CD4-positive, alpha-beta T cell (primary cell): Measurements from ENCODE around the gene SHTN1. TPM values are rescaled to one million over a fixed set of nuclear protein-coding genes. Genes with fewer than 3 reads are reported as not detected.

ENCODE experiments used
- ATAC-seq: fragments of 200-7000 bp; cut with Tn5 transposase; one replicate; pipeline ENCODE4 v1.10.0; 2022; ENCODE audit warnings: mild to moderate bottlenecking; ENCODE audit not compliant: poor library complexity
- CTCF ChIA-PET: fragments of 350-600 bp; sonication (Branson Sonifier 250); formaldehyde crosslinking; loops from one replicate; lab custom pipeline; 2021; ENCODE audit warnings: antibody characterized with exemption, inconsistent platforms; lab: Charles Lee
- POLR2A ChIA-PET: fragments of 350-600 bp; sonication (Branson Sonifier 250); formaldehyde crosslinking; loops from one replicate; lab custom pipeline; 2021; ENCODE audit warnings: antibody characterized with exemption, inconsistent platforms; lab: Charles Lee
- DNase-seq, 14 experiments: peaks; one replicate each; pipeline ENCODE4 v3.0.0-alpha.2; 2013 to 2020; ENCODE audit warnings: mixed read lengths in 2 of 14
- H3K27ac ChIP-seq, 2 donors: one replicate each; pipeline versions ENCODE4 v1.5.1 to v1.7.0; 2013; ENCODE audit warnings: low read length in 2 of 2, low read depth in 1 of 2, mild to moderate bottlenecking in 1 of 2
- H3K27me3 ChIP-seq, 2 experiments: 1 replicate in 1 of 2; 2 replicates in 1 of 2; pipeline versions ENCODE4 v1.6.1 to v1.7.0; 2013; ENCODE audit warnings: low read length in 2 of 2, control low read depth in 1 of 2, mild to moderate bottlenecking in 1 of 2, moderate library complexity in 1 of 2; ENCODE audit not compliant: insufficient read depth in 2 of 2, control insufficient read depth in 1 of 2
- H3K36me3 ChIP-seq: one replicate; pipeline ENCODE4 v1.6.1; 2013; ENCODE audit warnings: low read length, control low read depth; ENCODE audit not compliant: insufficient read depth
- H3K4me1 ChIP-seq: one replicate; pipeline ENCODE4 v1.6.1; 2013; ENCODE audit warnings: low read length, control low read depth; ENCODE audit not compliant: insufficient read depth
- H3K4me3 ChIP-seq: one replicate; pipeline ENCODE4 v1.5.1; 2013; ENCODE audit warnings: mild to moderate bottlenecking, low read length, moderate library complexity
- H3K9me3 ChIP-seq, 2 experiments: 1 replicate in 1 of 2; 2 replicates in 1 of 2; pipeline versions ENCODE4 v1.6.1 to v1.7.0; 2013; ENCODE audit warnings: low read length in 2 of 2, mild to moderate bottlenecking in 2 of 2, control low read depth in 1 of 2, moderate library complexity in 1 of 2; ENCODE audit not compliant: control insufficient read depth in 1 of 2, insufficient read depth in 1 of 2
- H3K27ac Mint-ChIP-seq: one replicate; pipeline ENCODE4 v1.8.0; 2020; ENCODE audit warnings: mixed read lengths
- H3K27me3 Mint-ChIP-seq: one replicate; pipeline ENCODE4 v1.8.0; 2021; ENCODE audit warnings: mixed read lengths
- H3K36me3 Mint-ChIP-seq: one replicate; pipeline ENCODE4 v1.8.0; 2021; ENCODE audit warnings: low read depth, mixed read lengths
- H3K4me1 Mint-ChIP-seq: one replicate; pipeline ENCODE4 v1.8.0; 2021; ENCODE audit warnings: low read depth, mixed read lengths
- H3K4me3 Mint-ChIP-seq: one replicate; pipeline ENCODE4 v1.8.0; 2020; ENCODE audit warnings: mild to moderate bottlenecking, mixed read lengths
- H3K9me3 Mint-ChIP-seq: one replicate; pipeline ENCODE4 v1.8.0; 2020; ENCODE audit warnings: mixed read lengths
- intact Hi-C, 2 experiments: fragments of 100-400 bp; cut with DNase I in 1 of 2; cut with micrococcal nuclease in 1 of 2; formaldehyde crosslinking; loops; one replicate each; pipeline versions ENCODE4 v1.15.1 to v1.9.0; 2023 to 2025; cut with DNase I, micrococcal nuclease
- total RNA-seq, 174 experiments: library from RNA in 2 of 174; stranded (reverse) in 2 of 174; gene quantifications; one replicate each; pipeline ENCODE4 v1.2.3 and lab custom pipeline; 2021 to 2026
- TF ChIP-seq, protein P1 (sequence below): fragments of 200-600 bp; IDR thresholded peaks from one replicate; pipeline ENCODE4 v1.8.0; 2022; ENCODE audit warnings: antibody characterized with exemption, mild to moderate bottlenecking

Gene SHTN1
- total RNA-seq, 2 experiments from 2014 or later: 0.75 to 0.85 TPM

DNA sequence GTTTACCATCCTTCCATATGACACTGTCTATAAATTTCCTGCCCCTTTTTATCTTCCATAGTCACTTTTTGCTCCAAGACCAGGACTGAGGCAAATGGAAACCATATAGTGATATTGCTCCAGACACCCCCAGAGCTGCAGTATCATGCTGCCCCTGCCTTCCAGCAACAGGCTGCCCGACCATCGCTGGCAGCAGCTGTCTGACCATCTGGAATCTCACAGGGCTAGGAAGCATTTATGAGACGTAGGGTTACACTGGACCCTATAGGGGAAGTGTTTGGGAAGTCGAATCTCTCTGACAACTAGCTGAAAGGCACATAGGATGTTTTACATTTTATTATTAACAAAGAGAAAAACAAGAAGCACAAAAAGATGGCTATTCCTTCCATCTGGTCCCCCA is 136.3 kb downstream of the SHTN1 start:
- no peak overlapping the region for H3K27ac ChIP-seq
- H3K4me3 ChIP-seq: no peak overlapping the region
- CTCF ChIA-PET: no interaction called here
- peaks cover 15% of the 10 kb centered on the region for H3K27me3 Mint-ChIP-seq
- intact Hi-C loops: no loop called here
- H3K27ac Mint-ChIP-seq: no peak overlapping the region
- DNase-seq (no peak), ATAC-seq (no peak)
- no peaks in the 10 kb centered on the region for H3K36me3 ChIP-seq
- H3K36me3 Mint-ChIP-seq: no peaks in the 10 kb centered on the region
- no peaks in the 10 kb centered on the region for H3K9me3 Mint-ChIP-seq
- no peaks in the 10 kb centered on the region for H3K27me3 ChIP-seq
- POLR2A ChIA-PET: no interaction called here
- H3K9me3 ChIP-seq: no peaks in the 10 kb centered on the region
- TF ChIP-seq, protein P1, sequence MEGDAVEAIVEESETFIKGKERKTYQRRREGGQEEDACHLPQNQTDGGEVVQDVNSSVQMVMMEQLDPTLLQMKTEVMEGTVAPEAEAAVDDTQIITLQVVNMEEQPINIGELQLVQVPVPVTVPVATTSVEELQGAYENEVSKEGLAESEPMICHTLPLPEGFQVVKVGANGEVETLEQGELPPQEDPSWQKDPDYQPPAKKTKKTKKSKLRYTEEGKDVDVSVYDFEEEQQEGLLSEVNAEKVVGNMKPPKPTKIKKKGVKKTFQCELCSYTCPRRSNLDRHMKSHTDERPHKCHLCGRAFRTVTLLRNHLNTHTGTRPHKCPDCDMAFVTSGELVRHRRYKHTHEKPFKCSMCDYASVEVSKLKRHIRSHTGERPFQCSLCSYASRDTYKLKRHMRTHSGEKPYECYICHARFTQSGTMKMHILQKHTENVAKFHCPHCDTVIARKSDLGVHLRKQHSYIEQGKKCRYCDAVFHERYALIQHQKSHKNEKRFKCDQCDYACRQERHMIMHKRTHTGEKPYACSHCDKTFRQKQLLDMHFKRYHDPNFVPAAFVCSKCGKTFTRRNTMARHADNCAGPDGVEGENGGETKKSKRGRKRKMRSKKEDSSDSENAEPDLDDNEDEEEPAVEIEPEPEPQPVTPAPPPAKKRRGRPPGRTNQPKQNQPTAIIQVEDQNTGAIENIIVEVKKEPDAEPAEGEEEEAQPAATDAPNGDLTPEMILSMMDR: no peak
- no peak overlapping the region for H3K4me3 Mint-ChIP-seq
- H3K4me1 Mint-ChIP-seq: no peaks in the 10 kb centered on the region
- H3K4me1 ChIP-seq: no peaks in the 10 kb centered on the region

DNA sequence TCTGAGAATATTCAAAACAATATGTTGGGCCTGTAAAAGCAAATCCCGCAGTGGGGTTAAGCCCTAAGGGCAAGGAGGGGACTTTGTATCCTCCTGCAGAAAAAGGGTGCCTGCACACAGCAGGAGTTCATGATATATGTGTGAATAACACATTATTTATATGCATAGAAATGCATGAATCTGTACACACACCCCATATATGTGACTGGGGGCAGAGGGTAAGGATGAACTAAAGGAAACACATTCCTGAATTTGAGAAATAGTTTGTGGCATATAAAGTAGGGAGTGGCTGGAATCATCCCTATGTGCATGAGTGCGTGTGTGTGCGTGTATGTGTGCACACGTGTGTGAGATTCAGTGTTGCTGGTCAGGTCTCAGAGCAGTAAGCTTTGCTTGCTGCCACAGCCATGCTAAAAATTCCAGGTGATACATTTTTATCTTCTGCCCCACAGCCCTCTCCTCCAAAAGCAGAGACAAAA is 136.8 kb downstream of the SHTN1 start:
- H3K9me3 Mint-ChIP-seq: no peaks in the 10 kb centered on the region
- ATAC-seq (no peak), DNase-seq (no peak)
- H3K4me3 ChIP-seq: no peak overlapping the region
- no peaks in the 10 kb centered on the region for H3K4me1 ChIP-seq
- no peaks in the 10 kb centered on the region for H3K27me3 ChIP-seq
- H3K27me3 Mint-ChIP-seq: peaks cover 15% of the 10 kb centered on the region
- H3K27ac Mint-ChIP-seq: no peak overlapping the region
- POLR2A ChIA-PET: no interaction called here
- H3K9me3 ChIP-seq: no peaks in the 10 kb centered on the region
- H3K4me3 Mint-ChIP-seq: no peak overlapping the region
- no peaks in the 10 kb centered on the region for H3K36me3 ChIP-seq
- no peaks in the 10 kb centered on the region for H3K36me3 Mint-ChIP-seq
- intact Hi-C loops: no loop called here
- CTCF ChIA-PET: no interaction called here
- TF ChIP-seq, protein P1: no peak
- no peaks in the 10 kb centered on the region for H3K4me1 Mint-ChIP-seq
- H3K27ac ChIP-seq: no peak overlapping the region

DNA sequence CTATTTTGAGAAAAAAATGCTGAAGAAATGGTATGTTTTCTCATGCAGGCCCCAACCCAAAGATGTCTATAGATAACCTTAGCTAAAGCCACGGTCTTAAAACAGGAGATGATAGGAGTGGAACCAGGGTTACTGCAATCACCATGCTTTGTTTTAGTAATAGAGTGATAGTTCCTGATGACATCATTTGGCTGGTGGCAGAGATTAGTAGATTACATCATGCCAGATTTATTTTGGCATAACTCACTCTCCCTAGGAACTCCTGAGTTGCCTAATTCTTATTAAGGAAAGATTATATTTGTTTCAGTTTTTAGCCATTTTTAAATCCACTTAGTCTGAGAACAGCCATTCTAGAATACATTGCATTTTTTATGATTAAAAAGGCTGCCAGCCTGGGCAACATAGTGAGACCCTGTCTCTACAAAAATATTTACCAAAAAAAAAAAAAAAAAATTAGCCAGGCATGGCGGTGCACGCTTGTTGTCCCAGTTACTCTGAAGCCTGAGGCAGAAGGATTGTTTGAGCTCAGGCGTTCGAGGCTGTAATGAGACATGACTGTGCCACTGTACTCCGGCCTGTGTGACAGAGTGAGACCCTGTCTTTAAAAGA is 137.9 kb downstream of the SHTN1 start:
- ChIA-PET POLR2A (no interaction called here), CTCF (no interaction called here)
- no peaks in the 10 kb centered on the region for H3K9me3 Mint-ChIP-seq
- H3K4me3 ChIP-seq: no peak overlapping the region
- no peak overlapping the region for H3K27ac ChIP-seq
- no peaks in the 10 kb centered on the region for H3K9me3 ChIP-seq
- intact Hi-C loops: no loop called here
- H3K27me3 ChIP-seq: no peaks in the 10 kb centered on the region
- H3K36me3 Mint-ChIP-seq: no peaks in the 10 kb centered on the region
- no peak overlapping the region for H3K4me3 Mint-ChIP-seq
- H3K4me1 ChIP-seq: no peaks in the 10 kb centered on the region
- no peaks in the 10 kb centered on the region for H3K36me3 ChIP-seq
- TF ChIP-seq, protein P1: no peak
- ATAC-seq (no peak), DNase-seq (no peak)
- H3K27me3 Mint-ChIP-seq: peaks cover 10% of the 10 kb centered on the region
- no peaks in the 10 kb centered on the region for H3K4me1 Mint-ChIP-seq
- no peak overlapping the region for H3K27ac Mint-ChIP-seq
